Measurements from ENCODE around the gene TLR8.

TLR8 gene

DNA sequence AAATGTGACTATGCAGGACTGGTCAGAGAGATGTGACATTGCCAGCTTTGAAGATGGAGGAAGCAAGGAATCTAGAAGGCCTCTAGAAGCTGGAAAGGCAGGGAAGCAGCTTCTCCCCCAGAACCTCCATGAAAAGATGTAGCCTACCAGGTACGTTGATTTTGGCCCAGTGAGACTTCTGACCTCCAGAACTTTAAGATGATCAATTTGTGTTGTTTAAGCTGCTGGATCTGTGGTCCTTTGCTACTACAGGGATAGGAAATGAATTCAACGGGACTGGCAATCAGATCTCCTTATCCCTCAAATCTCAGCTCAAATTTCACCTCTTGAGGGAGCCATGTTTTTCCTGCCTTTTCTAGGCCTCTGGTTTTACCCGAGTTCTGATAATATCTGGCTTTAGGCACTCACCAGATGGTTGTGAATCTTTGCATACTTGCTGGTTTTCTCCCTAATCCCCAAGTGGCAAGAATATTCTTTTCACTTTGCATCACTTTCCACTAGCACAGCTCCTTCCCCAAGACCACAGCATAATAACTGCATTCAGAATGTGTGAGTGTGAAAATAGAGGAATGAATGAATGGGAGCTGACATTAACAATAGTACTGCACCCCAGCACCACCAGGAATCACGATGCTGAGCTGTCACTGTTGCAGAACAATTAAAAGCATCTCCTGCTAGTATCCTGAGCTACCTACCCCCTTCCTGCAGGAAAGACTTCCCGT lies 42.9 kb downstream of the TLR8 start:
- peak; percentile 8 for ATAC-seq

DNA sequence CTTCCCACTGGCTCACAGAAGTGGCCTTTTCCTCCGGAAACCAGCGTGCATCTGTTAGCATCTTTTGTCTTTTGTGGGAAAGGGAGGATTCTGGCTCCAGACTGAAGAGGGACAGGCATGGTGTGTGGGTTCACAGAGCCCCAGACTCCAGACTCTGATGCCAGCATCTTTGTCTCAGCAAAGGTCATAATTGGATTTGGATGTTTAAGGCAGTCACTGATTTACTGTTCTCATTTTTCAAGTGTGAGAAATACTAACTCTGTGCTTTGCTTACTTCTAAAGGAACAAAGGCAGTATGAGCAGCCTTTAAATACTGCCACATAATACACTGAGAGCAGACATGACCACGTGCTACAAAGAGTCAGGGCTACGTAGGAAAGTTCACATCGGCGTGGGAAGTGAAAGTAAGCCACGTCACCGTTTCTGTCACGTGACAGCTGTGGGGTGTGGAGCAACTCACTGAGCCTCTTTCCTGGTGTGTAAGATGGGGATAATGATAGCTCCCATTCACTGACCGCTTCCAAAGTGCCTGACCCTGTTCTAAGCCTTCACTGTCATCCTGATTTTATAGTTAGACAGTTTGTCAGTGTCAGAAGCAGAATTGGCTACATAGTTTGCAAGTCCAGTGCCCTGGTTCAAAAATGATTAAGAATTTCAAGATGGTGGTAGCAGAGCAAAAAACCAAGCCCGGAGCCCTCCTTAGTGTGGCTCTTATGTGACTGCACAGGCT lies 43.7 kb downstream of the TLR8 start:
- TF ChIP-seq TOX (CRISPR knock-in tag; IDR thresholded peaks at IDR 0.05; ENCODE audit: borderline replicate concordance) (no peak), CSDC2 (CRISPR knock-in tag; IDR thresholded peaks at IDR 0.05) (0 out of 2 replicates have a peak, but pooled peaks have one; percentile 57)
- peak; percentile 42 for ATAC-seq

More for the DNA sequence above, 42.9 kb downstream of the TLR8 start:
- TF ChIP-seq ZNF565 (CRISPR knock-in tag; conservative IDR thresholded peaks at IDR 0.05; ENCODE audit: low read depth) (no peak), RARB (CRISPR knock-in tag; IDR thresholded peaks at IDR 0.05) (no peak), ZFP3 (CRISPR knock-in tag; IDR thresholded peaks at IDR 0.05) (no peak), ZNF70 (CRISPR knock-in tag; IDR thresholded peaks at IDR 0.05) (no peak), ZFP30 (CRISPR knock-in tag; IDR thresholded peaks at IDR 0.05) (no peak), ARNTL (CRISPR knock-in tag; IDR thresholded peaks at IDR 0.05; ENCODE audit: borderline replicate concordance, low read depth) (no peak), GLIS3 (CRISPR knock-in tag; IDR thresholded peaks at IDR 0.05) (no peak), TCF4 (CRISPR knock-in tag; IDR thresholded peaks at IDR 0.05; ENCODE audit: borderline replicate concordance) (no peak), SNAI2 (CRISPR knock-in tag; IDR thresholded peaks at IDR 0.05) (no peak), OSR1 (CRISPR knock-in tag; IDR thresholded peaks at IDR 0.05) (no peak)
- TF ChIP-seq, protein P1, sequence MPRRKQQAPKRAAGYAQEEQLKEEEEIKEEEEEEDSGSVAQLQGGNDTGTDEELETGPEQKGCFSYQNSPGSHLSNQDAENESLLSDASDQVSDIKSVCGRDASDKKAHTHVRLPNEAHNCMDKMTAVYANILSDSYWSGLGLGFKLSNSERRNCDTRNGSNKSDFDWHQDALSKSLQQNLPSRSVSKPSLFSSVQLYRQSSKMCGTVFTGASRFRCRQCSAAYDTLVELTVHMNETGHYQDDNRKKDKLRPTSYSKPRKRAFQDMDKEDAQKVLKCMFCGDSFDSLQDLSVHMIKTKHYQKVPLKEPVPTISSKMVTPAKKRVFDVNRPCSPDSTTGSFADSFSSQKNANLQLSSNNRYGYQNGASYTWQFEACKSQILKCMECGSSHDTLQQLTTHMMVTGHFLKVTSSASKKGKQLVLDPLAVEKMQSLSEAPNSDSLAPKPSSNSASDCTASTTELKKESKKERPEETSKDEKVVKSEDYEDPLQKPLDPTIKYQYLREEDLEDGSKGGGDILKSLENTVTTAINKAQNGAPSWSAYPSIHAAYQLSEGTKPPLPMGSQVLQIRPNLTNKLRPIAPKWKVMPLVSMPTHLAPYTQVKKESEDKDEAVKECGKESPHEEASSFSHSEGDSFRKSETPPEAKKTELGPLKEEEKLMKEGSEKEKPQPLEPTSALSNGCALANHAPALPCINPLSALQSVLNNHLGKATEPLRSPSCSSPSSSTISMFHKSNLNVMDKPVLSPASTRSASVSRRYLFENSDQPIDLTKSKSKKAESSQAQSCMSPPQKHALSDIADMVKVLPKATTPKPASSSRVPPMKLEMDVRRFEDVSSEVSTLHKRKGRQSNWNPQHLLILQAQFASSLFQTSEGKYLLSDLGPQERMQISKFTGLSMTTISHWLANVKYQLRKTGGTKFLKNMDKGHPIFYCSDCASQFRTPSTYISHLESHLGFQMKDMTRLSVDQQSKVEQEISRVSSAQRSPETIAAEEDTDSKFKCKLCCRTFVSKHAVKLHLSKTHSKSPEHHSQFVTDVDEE (CRISPR knock-in tag; IDR thresholded peaks at IDR 0.05) = no peak
- TF ChIP-seq, protein P2, sequence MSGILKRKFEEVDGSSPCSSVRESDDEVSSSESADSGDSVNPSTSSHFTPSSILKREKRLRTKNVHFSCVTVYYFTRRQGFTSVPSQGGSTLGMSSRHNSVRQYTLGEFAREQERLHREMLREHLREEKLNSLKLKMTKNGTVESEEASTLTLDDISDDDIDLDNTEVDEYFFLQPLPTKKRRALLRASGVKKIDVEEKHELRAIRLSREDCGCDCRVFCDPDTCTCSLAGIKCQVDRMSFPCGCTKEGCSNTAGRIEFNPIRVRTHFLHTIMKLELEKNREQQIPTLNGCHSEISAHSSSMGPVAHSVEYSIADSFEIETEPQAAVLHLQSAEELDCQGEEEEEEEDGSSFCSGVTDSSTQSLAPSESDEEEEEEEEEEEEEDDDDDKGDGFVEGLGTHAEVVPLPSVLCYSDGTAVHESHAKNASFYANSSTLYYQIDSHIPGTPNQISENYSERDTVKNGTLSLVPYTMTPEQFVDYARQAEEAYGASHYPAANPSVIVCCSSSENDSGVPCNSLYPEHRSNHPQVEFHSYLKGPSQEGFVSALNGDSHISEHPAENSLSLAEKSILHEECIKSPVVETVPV (CRISPR knock-in tag; IDR thresholded peaks at IDR 0.05) = no peak
- TF ChIP-seq, protein P3, sequence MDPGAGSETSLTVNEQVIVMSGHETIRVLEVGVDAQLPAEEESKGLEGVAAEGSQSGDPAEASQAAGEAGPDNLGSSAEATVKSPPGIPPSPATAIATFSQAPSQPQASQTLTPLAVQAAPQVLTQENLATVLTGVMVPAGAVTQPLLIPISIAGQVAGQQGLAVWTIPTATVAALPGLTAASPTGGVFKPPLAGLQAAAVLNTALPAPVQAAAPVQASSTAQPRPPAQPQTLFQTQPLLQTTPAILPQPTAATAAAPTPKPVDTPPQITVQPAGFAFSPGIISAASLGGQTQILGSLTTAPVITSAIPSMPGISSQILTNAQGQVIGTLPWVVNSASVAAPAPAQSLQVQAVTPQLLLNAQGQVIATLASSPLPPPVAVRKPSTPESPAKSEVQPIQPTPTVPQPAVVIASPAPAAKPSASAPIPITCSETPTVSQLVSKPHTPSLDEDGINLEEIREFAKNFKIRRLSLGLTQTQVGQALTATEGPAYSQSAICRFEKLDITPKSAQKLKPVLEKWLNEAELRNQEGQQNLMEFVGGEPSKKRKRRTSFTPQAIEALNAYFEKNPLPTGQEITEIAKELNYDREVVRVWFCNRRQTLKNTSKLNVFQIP (CRISPR knock-in tag; IDR thresholded peaks at IDR 0.05; ENCODE audit: borderline replicate concordance, low read depth) = no peak

DNA sequence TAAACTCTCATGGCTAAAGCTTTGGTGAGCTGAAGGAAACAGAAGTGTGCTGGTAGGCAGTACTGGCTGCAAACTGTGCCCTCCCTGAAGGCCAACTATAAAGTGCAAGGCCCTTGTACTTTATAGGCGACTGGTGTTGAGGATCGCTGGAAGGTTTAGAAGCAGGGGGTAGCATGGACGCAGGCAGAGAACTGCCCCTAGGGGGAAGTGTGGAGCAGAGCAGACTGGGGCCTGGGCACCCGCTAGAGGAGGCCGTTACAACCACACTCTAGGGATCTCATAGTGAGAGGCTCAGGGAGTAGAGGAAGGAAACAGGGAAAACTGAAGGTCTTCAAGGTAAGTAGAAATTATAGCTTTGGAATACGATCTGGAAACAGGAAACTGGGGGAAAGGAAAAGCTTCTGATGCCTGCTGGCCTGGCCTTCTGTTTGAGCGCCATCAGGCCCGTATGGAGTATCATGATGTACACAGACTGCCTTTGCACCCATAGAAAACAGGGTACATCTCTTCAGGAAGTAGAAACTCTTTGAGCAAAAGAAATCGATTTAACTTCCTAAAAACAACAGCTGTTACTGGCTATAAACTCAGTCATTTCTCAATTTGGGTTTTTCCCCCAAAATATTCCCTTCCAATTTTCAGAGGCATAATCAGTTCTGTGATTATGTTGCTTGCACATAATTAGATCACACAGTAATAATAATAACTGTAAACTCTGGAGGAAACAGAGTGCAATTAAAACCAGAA lies 44.6 kb downstream of the TLR8 start:
- ATAC-seq = peak; percentile 80
- TF ChIP-seq ZC3H10 (CRISPR knock-in tag; IDR thresholded peaks at IDR 0.05) (no peak), BACH2 (CRISPR knock-in tag; IDR thresholded peaks at IDR 0.05; ENCODE audit: borderline replicate concordance) (no peak), ZNF70 (CRISPR knock-in tag; IDR thresholded peaks at IDR 0.05) (no peak), ZFP30 (CRISPR knock-in tag; IDR thresholded peaks at IDR 0.05) (no peak), ZNF8 (CRISPR knock-in tag; IDR thresholded peaks at IDR 0.05) (no peak), TOX (CRISPR knock-in tag; IDR thresholded peaks at IDR 0.05; ENCODE audit: borderline replicate concordance) (no peak), RARB (CRISPR knock-in tag; IDR thresholded peaks at IDR 0.05) (no peak), ARNTL (CRISPR knock-in tag; IDR thresholded peaks at IDR 0.05; ENCODE audit: borderline replicate concordance, low read depth) (no peak)
- TF ChIP-seq, protein P4, sequence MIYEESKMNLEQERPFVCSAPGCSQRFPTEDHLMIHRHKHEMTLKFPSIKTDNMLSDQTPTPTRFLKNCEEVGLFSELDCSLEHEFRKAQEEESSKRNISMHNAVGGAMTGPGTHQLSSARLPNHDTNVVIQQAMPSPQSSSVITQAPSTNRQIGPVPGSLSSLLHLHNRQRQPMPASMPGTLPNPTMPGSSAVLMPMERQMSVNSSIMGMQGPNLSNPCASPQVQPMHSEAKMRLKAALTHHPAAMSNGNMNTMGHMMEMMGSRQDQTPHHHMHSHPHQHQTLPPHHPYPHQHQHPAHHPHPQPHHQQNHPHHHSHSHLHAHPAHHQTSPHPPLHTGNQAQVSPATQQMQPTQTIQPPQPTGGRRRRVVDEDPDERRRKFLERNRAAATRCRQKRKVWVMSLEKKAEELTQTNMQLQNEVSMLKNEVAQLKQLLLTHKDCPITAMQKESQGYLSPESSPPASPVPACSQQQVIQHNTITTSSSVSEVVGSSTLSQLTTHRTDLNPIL (CRISPR knock-in tag; IDR thresholded peaks at IDR 0.05; ENCODE audit: low read depth) = no peak
- TF ChIP-seq, protein P1 (CRISPR knock-in tag; IDR thresholded peaks at IDR 0.05) = no peak
- TF ChIP-seq, protein P5, sequence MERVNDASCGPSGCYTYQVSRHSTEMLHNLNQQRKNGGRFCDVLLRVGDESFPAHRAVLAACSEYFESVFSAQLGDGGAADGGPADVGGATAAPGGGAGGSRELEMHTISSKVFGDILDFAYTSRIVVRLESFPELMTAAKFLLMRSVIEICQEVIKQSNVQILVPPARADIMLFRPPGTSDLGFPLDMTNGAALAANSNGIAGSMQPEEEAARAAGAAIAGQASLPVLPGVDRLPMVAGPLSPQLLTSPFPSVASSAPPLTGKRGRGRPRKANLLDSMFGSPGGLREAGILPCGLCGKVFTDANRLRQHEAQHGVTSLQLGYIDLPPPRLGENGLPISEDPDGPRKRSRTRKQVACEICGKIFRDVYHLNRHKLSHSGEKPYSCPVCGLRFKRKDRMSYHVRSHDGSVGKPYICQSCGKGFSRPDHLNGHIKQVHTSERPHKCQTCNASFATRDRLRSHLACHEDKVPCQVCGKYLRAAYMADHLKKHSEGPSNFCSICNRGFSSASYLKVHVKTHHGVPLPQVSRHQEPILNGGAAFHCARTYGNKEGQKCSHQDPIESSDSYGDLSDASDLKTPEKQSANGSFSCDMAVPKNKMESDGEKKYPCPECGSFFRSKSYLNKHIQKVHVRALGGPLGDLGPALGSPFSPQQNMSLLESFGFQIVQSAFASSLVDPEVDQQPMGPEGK (CRISPR knock-in tag; IDR thresholded peaks at IDR 0.05; ENCODE audit: borderline replicate concordance) = no peak
- TF ChIP-seq, protein P3 (CRISPR knock-in tag; IDR thresholded peaks at IDR 0.05; ENCODE audit: borderline replicate concordance, low read depth) = no peak
